Esophagus squamous epithelium (tissue), 5 donors: Measurements from ENCODE around the gene GRIP2. TPM values are rescaled to one million over a fixed set of nuclear protein-coding genes. Genes with fewer than 3 reads are reported as not detected.

ENCODE experiments used
- DNase-seq: peaks from one replicate; lab custom pipeline; 2025; lab: John Stamatoyannopoulos, UW
- H3K27ac ChIP-seq, 4 donors: fragments of 200-600 bp; sonication (generic); one replicate each; pipeline ENCODE4 v1.5.1; 2016 to 2019; ENCODE audit warnings: mild to moderate bottlenecking in 1 of 4
- H3K27me3 ChIP-seq, 4 donors: fragments of 200-600 bp; sonication (generic); 1 replicate in 3 of 4; 2 replicates in 1 of 4; pipeline versions ENCODE4 v1.5.1 to v1.6.0; 2017 to 2021; ENCODE audit warnings: antibody characterized with exemption in 1 of 4
- H3K36me3 ChIP-seq, 3 donors: fragments of 200-600 bp; sonication (generic); one replicate each; pipeline ENCODE4 v1.5.1; 2016 to 2019
- H3K4me1 ChIP-seq, 3 donors: fragments of 200-600 bp; sonication (generic); one replicate each; pipeline ENCODE4 v1.5.1; 2017 to 2019
- H3K4me3 ChIP-seq, 4 donors: fragments of 200-600 bp; sonication (generic); 1 replicate in 3 of 4; 2 replicates in 1 of 4; pipeline ENCODE4 v1.5.1; 2016 to 2019; ENCODE audit warnings: mild to moderate bottlenecking in 2 of 4, moderate library complexity in 1 of 4
- H3K9me3 ChIP-seq, 3 donors: fragments of 200-600 bp; sonication (generic); one replicate each; pipeline ENCODE4 v1.5.1; 2016 to 2019
- CTCF ChIP-seq, 6 experiments: fragments of 450-650 bp in 4 of 6; fragments of 200-600 bp in 2 of 6; sonication (generic) in 2 of 6; IDR thresholded peaks; one replicate each; pipeline ENCODE4 v1.5.1; 2016 to 2019; ENCODE audit warnings: antibody characterized with exemption in 6 of 6, mild to moderate bottlenecking in 4 of 6, moderate library complexity in 4 of 6
- POLR2A ChIP-seq, 4 donors: fragments of 450-650 bp; IDR thresholded peaks; one replicate each; pipeline ENCODE4 v1.6.1; 2017; ENCODE audit warnings: antibody characterized with exemption in 4 of 4, mild to moderate bottlenecking in 4 of 4, moderate library complexity in 3 of 4
- WGBS, 2 donors: methylation state at CpG; one replicate each; pipeline ENCODE4 v1.1.5; 2018; 5-methylcytosine and 5-hydroxymethylcytosine counted together
- intact Hi-C: fragments of 100-400 bp; cut with DNase I; formaldehyde crosslinking; loops from one replicate; pipeline ENCODE4 v1.15.0; 2022
- total RNA-seq, 4 donors: library from RNA; depleted of rRNA; stranded (reverse); fragments of >200 nt; gene quantifications; one replicate each; pipeline ENCODE4 v1.1.0, GENCODE V29; 2016
- donor health status: DM: yes; HTN: yes; CAD: no.

Gene GRIP2
- total RNA-seq, 4 donors from 2014 or later: 0.23 to 2.9 (median 0.53) TPM

GRCh38 chr3:14457999-14458398 lies 82.1 kb downstream of the GRIP2 start:
- WGBS, 2 donors: 78 to 82% methylated on average over 8 to 9 of the region's 9 CpGs
- Histone ChIP-seq H3K27ac (no peak overlapping the region), H3K9me3 (no peaks in the 10 kb centered on the region), H3K36me3 (peaks cover 0 to 49% (median 4%) of the 10 kb centered on the region in 3 donors), H3K27me3 (no peaks in the 10 kb centered on the region), H3K4me1 (peaks cover 13 to 55% (median 26%) of the 10 kb centered on the region in 3 donors), H3K4me3 (no peak overlapping the region)
- intact Hi-C loops: loop anchor here (5.0 kb wide), 1 partner anchor 56 kb away; the partner anchor contains the start of gene SLC6A6
- DNase-seq: no peak
- TF ChIP-seq POLR2A (IDR thresholded peaks at IDR 0.05) (no peak), CTCF (IDR thresholded peaks at IDR 0.05) (no peak)

GRCh38 chr3:14457481-14457880 lies 82.7 kb downstream of the GRIP2 start:
- H3K9me3 ChIP-seq: no peaks in the 10 kb centered on the region
- H3K27me3 ChIP-seq: no peaks in the 10 kb centered on the region
- H3K27ac ChIP-seq: no peak overlapping the region
- intact Hi-C loops: loop anchor here (5.0 kb wide), 1 partner anchor 55 kb away; the partner anchor contains the start of gene SLC6A6
- peaks cover 0 to 44% (median 4%) of the 10 kb centered on the region in 3 donors for H3K36me3 ChIP-seq
- TF ChIP-seq POLR2A (IDR thresholded peaks at IDR 0.05) (no peak), CTCF (IDR thresholded peaks at IDR 0.05) (no peak)
- no peak overlapping the region for H3K4me3 ChIP-seq
- peaks cover 17 to 60% (median 29%) of the 10 kb centered on the region in 3 donors for H3K4me1 ChIP-seq
- WGBS, 2 donors: 93% methylated on average over 5 of the region's 5 CpGs
- DNase-seq: no peak

GRCh38 chr3:14456794-14457193 lies 83.3 kb downstream of the GRIP2 start:
- Histone ChIP-seq H3K36me3 (peaks cover 0 to 41% (median 4%) of the 10 kb centered on the region in 3 donors), H3K27ac (no peak overlapping the region), H3K4me1 (peaks cover 24 to 60% (median 36%) of the 10 kb centered on the region in 3 donors), H3K4me3 (no peak overlapping the region), H3K27me3 (no peaks in the 10 kb centered on the region), H3K9me3 (no peaks in the 10 kb centered on the region)
- intact Hi-C loops: loop anchor here (5.0 kb wide), 1 partner anchor 54 kb away; the partner anchor contains the start of gene SLC6A6
- DNase-seq: no peak
- TF ChIP-seq POLR2A (IDR thresholded peaks at IDR 0.05): no peak
- TF ChIP-seq CTCF (IDR thresholded peaks at IDR 0.05): no peak
- WGBS, 2 donors: 40 to 100% methylated on average over 1 to 3 of the region's 8 CpGs

- no peak overlapping the region for H3K27ac ChIP-seq
- peaks cover 25 to 59% (median 34%) of the 10 kb centered on the region in 3 donors for H3K4me1 ChIP-seq
- no peaks in the 10 kb centered on the region for H3K27me3 ChIP-seq
- H3K36me3 ChIP-seq: peaks cover 0 to 43% (median 10%) of the 10 kb centered on the region in 3 donors
- no peak overlapping the region for H3K4me3 ChIP-seq
- no peaks in the 10 kb centered on the region for H3K9me3 ChIP-seq
- TF ChIP-seq CTCF (IDR thresholded peaks at IDR 0.05) (no peak), POLR2A (IDR thresholded peaks at IDR 0.05) (no peak)
- intact Hi-C loops: loop anchor here (5.0 kb wide), 1 partner anchor 53 kb away; the partner anchor contains the start of gene SLC6A6
- DNase-seq: no peak
- 49 to 51% methylated on average over 3 to 5 of the region's 6 CpGs for WGBS, 2 donors
Observed at GRCh38 chr3:14455571-14456317, 84.4 kb downstream of the GRIP2 start.
